ENCODE results near the gene LRRC36.

Gene LRRC36

GRCh38 chr16:67387479-67388079, 61.0 kb downstream of the LRRC36 start:
- POLR2A ChIA-PET, result no interaction called here
- no peak for TF ChIP-seq GLIS1 (tag by site-specific recombination; IDR thresholded peaks at IDR 0.05)
- TF ChIP-seq FEZF1 (tag by site-specific recombination; IDR thresholded peaks at IDR 0.05), result no peak
- no peak for TF ChIP-seq INSM2 (tag by site-specific recombination; IDR thresholded peaks at IDR 0.05)
- TF ChIP-seq ZNF692 (tag by site-specific recombination; IDR thresholded peaks at IDR 0.05), result no peak
- TF ChIP-seq SP2 (tag by site-specific recombination; IDR thresholded peaks at IDR 0.05), result no peak
- TF ChIP-seq ZBTB1 (tag by site-specific recombination; IDR thresholded peaks at IDR 0.05), result no peak

GRCh38 chr16:67388191-67388590, 61.6 kb downstream of the LRRC36 start:
- Histone ChIP-seq H3K27ac (ENCODE audit: extremely low read depth, low read depth, low read length) (no peak overlapping the region), H3K36me3 (ENCODE audit: control insufficient read depth in 2 of 2, insufficient read depth in 1 of 2, low read length in 2 of 2) (no peaks in the 10 kb centered on the region), H3K9me3 (ENCODE audit: control insufficient read depth, insufficient read depth, low read depth, low read length) (no peaks in the 10 kb centered on the region), H3K4me3 (ENCODE audit: low read depth, low read length) (no peak overlapping the region), H3K4me1 (ENCODE audit: control insufficient read depth, insufficient read depth, low read length) (peaks cover 5% of the 10 kb centered on the region; the same call in 1 of the 2 replicates)
- TF ChIP-seq ZNF341 (tag by site-specific recombination; IDR thresholded peaks at IDR 0.05; ENCODE audit: low read depth), result no peak
- POLR2A ChIA-PET, result no interaction called here
- CTCF ChIA-PET, result interaction anchor here (0.7 to 0.9 kb wide), 2 partner anchors 12 to 28 kb away, joined by 3 to 4 read pairs; no protein-coding TSS in a partner anchor

More at GRCh38 chr16:67387479-67388079, 61.0 kb downstream of the LRRC36 start:
- Histone ChIP-seq H3K36me3 (ENCODE audit: control insufficient read depth in 2 of 2, insufficient read depth in 1 of 2, low read length in 2 of 2) (no peaks in the 10 kb centered on the region), H3K4me3 (ENCODE audit: low read depth, low read length) (no peak overlapping the region), H3K4me1 (ENCODE audit: control insufficient read depth, insufficient read depth, low read length) (no peaks in the 10 kb centered on the region), H3K27ac (ENCODE audit: extremely low read depth, low read depth, low read length) (no peak overlapping the region), H3K9me3 (ENCODE audit: control insufficient read depth, insufficient read depth, low read depth, low read length) (no peaks in the 10 kb centered on the region)
- CTCF ChIA-PET, result interaction anchor here (0.7 to 1.8 kb wide), 2 partner anchors 13 to 60 kb away, joined by 3 to 4 read pairs; no protein-coding TSS in a partner anchor

- POLR2A ChIA-PET, result no interaction called here
- TF ChIP-seq ZNF473 (tag by site-specific recombination; IDR thresholded peaks at IDR 0.05), result no peak
- no peak for TF ChIP-seq GLI2 (tag by site-specific recombination; IDR thresholded peaks at IDR 0.05; ENCODE audit: borderline replicate concordance, low read depth)
- no peak for TF ChIP-seq HOXD13 (CRISPR knock-in tag; IDR thresholded peaks at IDR 0.05; ENCODE audit: borderline replicate concordance)
- TF ChIP-seq ZNF621 (tag by site-specific recombination; IDR thresholded peaks at IDR 0.05), result no peak
- no peak for TF ChIP-seq EGR2 (tag by site-specific recombination; IDR thresholded peaks at IDR 0.05; ENCODE audit: low read depth)
- no peak for TF ChIP-seq YY1 (tag by site-specific recombination; IDR thresholded peaks at IDR 0.05)
- TF ChIP-seq ZNF2 (tag by site-specific recombination; IDR thresholded peaks at IDR 0.05), result no peak
- TF ChIP-seq ZNF548 (tag by site-specific recombination; IDR thresholded peaks at IDR 0.05), result no peak
- TF ChIP-seq ZBTB1 (tag by site-specific recombination; IDR thresholded peaks at IDR 0.05), result no peak
- TF ChIP-seq KLF1 (tag by site-specific recombination; IDR thresholded peaks at IDR 0.05), result no peak
- TF ChIP-seq ZNF16 (tag by site-specific recombination; IDR thresholded peaks at IDR 0.05; ENCODE audit: low read depth), result no peak
- TF ChIP-seq ZNF335 (tag by site-specific recombination; conservative IDR thresholded peaks at IDR 0.05), result no peak
- no peak for TF ChIP-seq PRDM4 (tag by site-specific recombination; IDR thresholded peaks at IDR 0.05)
- no peak for TF ChIP-seq ZNF37A (tag by site-specific recombination; IDR thresholded peaks at IDR 0.05)
- TF ChIP-seq KLF7 (tag by site-specific recombination; IDR thresholded peaks at IDR 0.05; ENCODE audit: borderline replicate concordance), result no peak
- TF ChIP-seq ZNF302 (tag by site-specific recombination; IDR thresholded peaks at IDR 0.05; ENCODE audit: low read depth), result no peak
- no peak for TF ChIP-seq ZNF280C (tag by site-specific recombination; IDR thresholded peaks at IDR 0.05)
- TF ChIP-seq OVOL3 (tag by site-specific recombination; IDR thresholded peaks at IDR 0.05), result no peak
- CTCF ChIA-PET, result interaction anchor here (0.6 to 1.8 kb wide), 4 partner anchors 15 to 162 kb away, joined by 3 to 6 read pairs (median 4); partner anchors contain the start of gene TMEM208
- H3K4me3 ChIP-seq (ENCODE audit: low read depth, low read length), result no peak overlapping the region
- peaks cover 6% of the 10 kb centered on the region; the same call in 1 of the 2 replicates for H3K4me1 ChIP-seq (ENCODE audit: control insufficient read depth, insufficient read depth, low read length)
- H3K27ac ChIP-seq (ENCODE audit: extremely low read depth, low read depth, low read length), result no peak overlapping the region
- no peaks in the 10 kb centered on the region for H3K36me3 ChIP-seq (ENCODE audit: control insufficient read depth in 2 of 2, insufficient read depth in 1 of 2, low read length in 2 of 2)
- no peaks in the 10 kb centered on the region for H3K9me3 ChIP-seq (ENCODE audit: control insufficient read depth, insufficient read depth, low read depth, low read length)
Observed at GRCh38 chr16:67388591-67388990, 62.0 kb downstream of the LRRC36 start.
